Activated T-helper 17 cell treated with anti-CD3 and anti-CD28 coated beads, Interleukin-2, amount 50 U/mL, for 72 hours (primary cell): Measurements from ENCODE around the gene RAD51D. TPM values are rescaled to one million over a fixed set of nuclear protein-coding genes. Genes with fewer than 3 reads are reported as not detected.

ENCODE experiments used
- ATAC-seq: fragments of 150-1000 bp; cut with Tn5 transposase; replicated peaks from 2 replicates; pipeline ENCODE4 v1.10.0; 2021; ENCODE audit warnings: mild to moderate bottlenecking, moderate library complexity
- H3K27ac Mint-ChIP-seq: one replicate; pipeline ENCODE4 v1.8.0; 2022; ENCODE audit warnings: mixed read lengths
- H3K27me3 Mint-ChIP-seq: one replicate; pipeline ENCODE4 v1.8.0; 2022; ENCODE audit warnings: mixed read lengths
- H3K36me3 Mint-ChIP-seq: one replicate; pipeline ENCODE4 v1.8.0; 2022; ENCODE audit warnings: low read depth, mild to moderate bottlenecking, mixed read lengths
- H3K4me1 Mint-ChIP-seq: one replicate; pipeline ENCODE4 v1.8.0; 2022; ENCODE audit warnings: mixed read lengths
- H3K4me3 Mint-ChIP-seq: one replicate; pipeline ENCODE4 v1.8.0; 2022; ENCODE audit warnings: mild to moderate bottlenecking, mixed read lengths
- H3K9me3 Mint-ChIP-seq: one replicate; pipeline ENCODE4 v1.8.0; 2022; ENCODE audit warnings: mixed read lengths
- total RNA-seq, 2 donors: library from RNA; stranded (reverse); gene quantifications; one replicate each; pipeline ENCODE4 v1.2.3, GENCODE V29; 2022

Gene RAD51D
- total RNA-seq, 2 donors from 2014 or later: 23.9 to 36.6 TPM

DNA sequence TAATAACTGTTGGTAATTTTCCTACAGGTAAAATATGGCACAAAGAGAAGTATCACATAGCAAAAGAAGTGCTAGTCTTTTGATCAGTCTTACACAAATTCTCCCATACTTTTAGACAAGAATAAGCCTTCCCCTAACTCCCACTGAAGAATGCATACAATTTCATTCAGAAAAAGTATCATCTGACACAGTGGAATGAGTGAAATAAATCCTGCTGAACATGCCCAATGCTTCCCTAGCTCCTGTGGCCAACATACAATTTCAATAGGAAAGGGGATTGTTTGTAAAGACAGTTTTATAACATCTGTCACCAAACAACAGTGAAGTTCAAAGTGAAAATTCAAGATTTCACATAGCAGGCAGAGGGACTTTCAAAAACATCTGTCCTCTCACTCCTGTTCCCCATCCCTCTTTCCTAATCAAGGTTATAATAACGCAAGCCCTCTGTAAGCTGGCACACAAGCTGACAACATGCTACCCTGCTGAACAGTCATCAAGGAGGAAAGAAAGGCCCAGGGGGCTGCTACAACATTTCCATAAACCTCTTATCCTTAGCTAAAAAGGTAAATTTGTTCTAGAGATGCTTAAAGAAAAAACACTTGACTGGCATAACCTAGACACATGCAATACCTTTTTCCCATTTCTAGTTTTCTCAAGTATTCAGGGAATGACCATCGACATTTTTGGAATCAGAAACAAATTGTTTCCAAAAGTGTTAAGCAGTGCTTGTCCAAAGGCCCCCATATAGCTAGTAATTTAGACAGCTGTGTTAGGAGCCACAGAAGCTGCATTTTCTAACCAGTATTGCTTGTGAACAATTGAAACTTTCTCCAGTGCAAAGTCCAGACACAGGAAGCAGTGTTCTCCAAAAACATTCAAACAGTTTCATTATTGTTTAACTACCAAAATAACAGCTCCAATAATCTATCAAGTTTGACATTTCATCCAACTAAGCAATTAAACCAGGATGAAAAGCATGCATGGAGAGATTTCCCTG is 44.7 kb downstream of the RAD51D start:
- no peak for ATAC-seq
- Mint-ChIP-seq H3K4me1 (peaks cover 33% of the 10 kb centered on the region), H3K36me3 (peaks cover 37% of the 10 kb centered on the region), H3K9me3 (no peaks in the 10 kb centered on the region), H3K27me3 (no peaks in the 10 kb centered on the region), H3K27ac (peak overlapping the region; percentile 86), H3K4me3 (peak overlapping the region; percentile 75)

DNA sequence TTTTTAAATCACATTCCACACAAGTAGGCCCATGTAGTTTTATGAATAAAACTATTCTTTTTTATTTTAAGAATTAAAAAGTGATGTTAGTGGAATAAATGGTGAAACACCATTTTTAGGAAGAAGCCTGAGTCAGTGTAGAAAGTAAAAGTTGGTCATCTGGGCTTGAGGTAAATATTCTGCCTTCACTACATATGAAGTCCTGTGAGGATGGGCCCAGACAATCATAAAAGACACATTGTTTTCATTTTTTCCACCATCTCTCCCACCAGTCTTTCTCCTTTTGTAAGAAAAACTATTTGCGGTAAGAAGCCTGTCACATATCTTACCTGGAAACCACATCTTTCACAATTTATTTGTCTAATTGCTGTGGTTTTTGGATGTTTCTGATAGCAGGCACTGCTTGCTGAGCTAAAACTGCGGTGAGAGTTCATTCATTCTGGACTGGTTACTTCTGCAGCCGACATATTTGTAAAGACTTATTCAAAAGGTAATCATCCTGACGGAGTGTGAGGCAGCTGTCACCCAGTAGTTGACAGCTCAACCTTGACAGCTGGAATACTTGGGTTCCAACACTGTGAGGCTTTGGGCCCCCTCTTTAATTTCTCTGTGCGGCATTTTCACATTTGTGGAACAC is 45.6 kb downstream of the RAD51D start:
- Mint-ChIP-seq H3K36me3 (peaks cover 36% of the 10 kb centered on the region), H3K4me3 (peak overlapping the region; percentile 75), H3K27ac (peak overlapping the region; percentile 86), H3K4me1 (peaks cover 32% of the 10 kb centered on the region), H3K9me3 (no peaks in the 10 kb centered on the region), H3K27me3 (no peaks in the 10 kb centered on the region)
- peak; percentile 71 for ATAC-seq

DNA sequence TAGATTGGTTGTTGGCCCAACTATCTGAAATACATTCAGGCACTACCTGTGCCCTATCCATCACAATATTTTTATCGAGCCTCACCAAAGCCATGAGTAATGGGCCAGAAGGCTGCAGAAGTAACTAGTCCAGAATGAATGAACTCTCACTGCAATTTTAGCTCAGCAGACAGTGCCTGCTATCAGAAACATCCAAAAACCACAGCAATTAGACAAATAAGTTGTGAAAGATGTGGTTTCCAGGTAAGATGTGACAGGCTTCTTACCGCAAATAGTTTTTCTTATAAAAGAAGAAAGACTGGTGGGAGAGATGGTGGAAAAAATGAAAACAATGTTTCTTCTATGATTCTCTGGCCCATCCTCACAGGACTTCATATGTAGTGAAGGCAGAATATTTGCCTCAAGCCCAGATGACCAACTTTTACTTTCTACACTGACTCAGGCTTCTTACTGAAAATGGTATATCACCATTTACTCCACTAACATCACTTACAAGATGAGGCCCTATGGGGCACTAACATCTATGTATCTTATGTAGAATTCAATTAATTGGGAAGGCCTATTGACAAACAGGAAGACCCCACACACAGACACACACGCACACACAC is 46.4 kb downstream of the RAD51D start:
- peak overlapping the region; percentile 75 for H3K4me3 Mint-ChIP-seq

DNA sequence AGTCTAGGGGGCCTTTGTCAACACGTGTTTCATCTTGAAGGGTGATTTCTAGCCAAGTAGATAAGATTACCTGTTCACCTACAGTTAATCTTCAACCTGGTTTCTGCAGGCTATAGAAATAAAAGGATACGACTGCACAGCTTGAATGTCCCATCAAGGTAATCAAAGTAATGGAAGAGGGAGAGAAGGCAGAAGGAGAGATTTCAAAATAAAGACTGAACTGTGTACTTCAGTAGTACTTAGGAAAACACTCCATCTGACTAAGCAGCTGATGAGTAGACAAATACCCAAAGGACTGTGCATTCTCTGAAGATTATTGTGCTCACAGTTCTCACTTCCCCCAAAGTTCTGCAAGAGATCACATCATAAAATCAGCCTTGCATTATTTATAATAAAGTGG is 50.3 kb downstream of the RAD51D start:
- Mint-ChIP-seq H3K4me1 (peaks cover 44% of the 10 kb centered on the region), H3K27me3 (no peaks in the 10 kb centered on the region), H3K9me3 (no peaks in the 10 kb centered on the region), H3K27ac (no peak overlapping the region), H3K4me3 (peak overlapping the region; percentile 5), H3K36me3 (peaks cover 64% of the 10 kb centered on the region)
- ATAC-seq: no peak

More for the DNA sequence above, 46.4 kb downstream of the RAD51D start:
- Mint-ChIP-seq H3K36me3 (peaks cover 45% of the 10 kb centered on the region), H3K27me3 (no peaks in the 10 kb centered on the region), H3K4me1 (peaks cover 37% of the 10 kb centered on the region), H3K9me3 (no peaks in the 10 kb centered on the region), H3K27ac (peak overlapping the region; percentile 86)
- peak; percentile 78 for ATAC-seq

DNA sequence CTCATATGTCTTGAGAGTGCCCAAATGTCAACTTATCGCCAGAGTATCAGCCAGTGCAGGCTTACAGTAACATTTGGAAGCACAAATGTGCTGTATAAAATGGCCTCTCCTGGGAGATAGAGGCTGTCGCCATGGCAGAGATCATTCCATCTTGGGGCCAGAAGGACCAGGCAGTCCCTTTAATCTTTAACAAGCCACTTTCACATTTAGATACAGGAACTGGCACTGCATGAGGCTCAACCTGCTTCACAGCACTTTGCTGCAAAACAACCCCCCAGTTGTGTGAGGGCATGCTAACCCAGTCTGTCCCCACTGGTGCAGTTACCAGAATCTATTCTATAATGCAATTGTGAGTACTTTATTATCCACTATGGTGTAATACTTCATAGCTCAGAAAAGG is 51.4 kb downstream of the RAD51D start:
- no peak for ATAC-seq
- Mint-ChIP-seq H3K27ac (no peak overlapping the region), H3K9me3 (no peaks in the 10 kb centered on the region), H3K36me3 (peaks cover 60% of the 10 kb centered on the region), H3K27me3 (no peaks in the 10 kb centered on the region), H3K4me3 (peak overlapping the region; percentile 43), H3K4me1 (peaks cover 41% of the 10 kb centered on the region)

DNA sequence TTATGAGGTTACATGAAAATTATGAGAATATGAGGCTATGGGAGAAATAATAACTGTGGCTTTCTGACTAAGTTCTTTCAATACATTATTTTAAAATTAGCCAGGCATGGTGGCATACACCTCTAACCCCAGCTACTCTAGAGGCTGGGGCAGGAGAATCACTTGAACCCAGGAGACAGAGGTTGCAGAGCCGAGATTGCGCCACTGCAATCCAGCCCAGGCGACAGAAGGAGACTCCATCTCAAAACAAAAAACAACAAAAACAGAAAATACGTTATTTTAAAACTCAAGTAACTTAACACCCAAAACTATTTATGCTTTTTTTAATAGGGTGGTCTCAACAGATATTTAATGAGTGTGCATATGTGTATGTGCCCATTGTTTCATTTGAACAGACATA is 53.8 kb downstream of the RAD51D start:
- peaks cover 58% of the 10 kb centered on the region for H3K36me3 Mint-ChIP-seq
- no peaks in the 10 kb centered on the region for H3K9me3 Mint-ChIP-seq
- H3K4me3 Mint-ChIP-seq: peak overlapping the region; percentile 38

DNA sequence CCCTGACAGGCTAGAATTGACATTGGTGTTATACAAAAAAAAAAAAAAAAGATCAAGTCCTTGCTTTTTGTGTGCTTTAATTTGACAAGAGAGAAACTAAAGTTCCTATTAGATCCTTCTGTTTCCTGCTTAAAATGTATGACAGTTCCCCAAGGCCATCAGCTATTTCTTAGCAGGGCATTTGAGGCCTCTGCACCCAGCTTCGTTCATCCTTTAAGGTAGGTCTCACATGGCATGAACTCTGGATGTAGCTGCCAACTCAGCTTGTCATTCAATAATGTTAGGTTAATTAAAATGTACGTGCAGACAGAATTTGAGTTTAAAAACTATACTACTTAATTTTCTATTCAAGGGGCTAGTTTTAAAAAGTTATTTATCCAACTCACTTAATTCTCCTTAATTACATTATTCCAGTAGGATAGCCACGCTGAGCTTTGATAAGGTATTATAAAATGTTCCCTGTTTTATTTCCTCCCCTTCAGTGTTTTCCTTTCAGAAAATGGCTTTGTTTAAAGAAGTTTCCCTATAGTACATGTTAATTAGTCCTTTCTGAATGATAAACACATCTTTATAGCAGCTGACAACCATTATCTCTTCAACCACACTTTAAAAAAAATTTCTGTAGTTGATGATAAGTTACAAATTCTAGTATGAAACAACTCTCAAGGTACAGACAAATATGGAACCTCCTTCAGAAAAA is 55.0 kb downstream of the RAD51D start:
- Mint-ChIP-seq H3K27ac (peak overlapping the region; percentile 78), H3K9me3 (no peaks in the 10 kb centered on the region), H3K4me1 (peaks cover 48% of the 10 kb centered on the region), H3K27me3 (no peaks in the 10 kb centered on the region), H3K36me3 (peaks cover 61% of the 10 kb centered on the region), H3K4me3 (peak overlapping the region; percentile 57)
- no peak for ATAC-seq

More for the DNA sequence above, 53.8 kb downstream of the RAD51D start:
- no peak for ATAC-seq
- Mint-ChIP-seq H3K27me3 (no peaks in the 10 kb centered on the region), H3K27ac (no peak overlapping the region), H3K4me1 (peaks cover 45% of the 10 kb centered on the region)

DNA sequence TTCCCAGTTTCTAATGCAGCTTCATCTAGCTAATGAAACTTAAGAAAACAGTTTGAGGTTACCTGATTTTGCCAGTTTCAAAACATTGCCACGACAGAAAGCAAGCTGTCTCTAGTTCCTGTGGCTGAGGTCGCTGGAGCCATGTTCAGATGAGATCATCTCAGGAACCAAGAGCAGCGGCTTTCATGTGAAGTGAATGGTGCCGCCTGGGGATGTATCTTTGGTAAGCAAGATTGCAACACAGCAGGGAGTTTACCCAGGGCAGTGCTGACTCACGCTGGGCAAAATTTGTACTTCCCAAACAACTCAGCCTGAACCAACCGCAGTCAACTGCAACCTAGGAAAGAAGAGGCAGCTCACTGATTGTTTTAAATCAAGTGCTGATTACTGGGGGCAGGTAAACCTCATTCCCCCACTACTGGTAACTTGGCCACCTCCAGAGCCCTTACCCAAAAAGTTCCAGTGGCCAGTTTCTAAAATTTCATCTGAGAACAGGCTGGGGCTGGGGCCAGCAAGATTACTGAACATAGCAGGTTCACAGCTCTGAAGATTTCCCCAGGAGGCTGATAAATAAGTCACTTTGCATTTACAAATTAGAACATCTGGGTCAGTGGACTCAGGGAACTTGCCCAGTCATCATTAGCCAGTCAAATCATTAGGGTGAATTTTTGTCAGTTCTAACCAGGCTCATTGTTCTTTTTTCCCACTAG is 56.0 kb downstream of the RAD51D start, which contains the start of gene RFFL:
Gene RFFL, minus strand, starts transcription at position 194 of the 710 bp plus-strand sequence. CDS start 37,154 bp downstream, outside the sequence.
- Mint-ChIP-seq H3K4me3 (peak within 1 kb of the TSS; percentile 57), H3K36me3 (peaks cover 61% of the 10 kb centered on the region), H3K27me3 (no peaks in the 10 kb centered on the region), H3K4me1 (peaks cover 40% of the 10 kb centered on the region), H3K27ac (peak within 1 kb of the TSS; percentile 78), H3K9me3 (no peaks in the 10 kb centered on the region)
- peak; percentile 98 for ATAC-seq

DNA sequence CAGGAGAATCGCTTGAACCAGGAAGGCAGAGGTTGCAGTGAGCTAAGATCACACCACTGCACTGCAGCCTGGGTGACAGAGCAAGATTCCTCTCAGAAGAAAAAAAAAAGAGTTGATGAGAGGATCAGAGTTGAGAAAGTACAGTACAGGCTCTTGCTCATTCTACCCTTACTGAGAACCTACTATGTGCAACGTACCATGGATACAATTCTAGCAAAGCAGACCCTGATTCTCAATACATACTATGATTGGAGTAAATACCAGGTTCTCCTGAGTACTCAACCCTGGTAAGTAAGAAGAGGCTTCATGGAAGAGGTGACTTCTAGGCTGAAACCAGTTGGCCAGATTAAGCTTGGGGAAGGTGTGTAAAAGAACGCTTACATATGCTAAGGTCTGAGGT is 57.4 kb downstream of the RAD51D start:
- H3K36me3 Mint-ChIP-seq: peaks cover 64% of the 10 kb centered on the region
- H3K27ac Mint-ChIP-seq: peak overlapping the region; percentile 78
- peaks cover 43% of the 10 kb centered on the region for H3K4me1 Mint-ChIP-seq
- no peaks in the 10 kb centered on the region for H3K9me3 Mint-ChIP-seq
- no peak for ATAC-seq
- H3K4me3 Mint-ChIP-seq: peak overlapping the region; percentile 57
- H3K27me3 Mint-ChIP-seq: no peaks in the 10 kb centered on the region

DNA sequence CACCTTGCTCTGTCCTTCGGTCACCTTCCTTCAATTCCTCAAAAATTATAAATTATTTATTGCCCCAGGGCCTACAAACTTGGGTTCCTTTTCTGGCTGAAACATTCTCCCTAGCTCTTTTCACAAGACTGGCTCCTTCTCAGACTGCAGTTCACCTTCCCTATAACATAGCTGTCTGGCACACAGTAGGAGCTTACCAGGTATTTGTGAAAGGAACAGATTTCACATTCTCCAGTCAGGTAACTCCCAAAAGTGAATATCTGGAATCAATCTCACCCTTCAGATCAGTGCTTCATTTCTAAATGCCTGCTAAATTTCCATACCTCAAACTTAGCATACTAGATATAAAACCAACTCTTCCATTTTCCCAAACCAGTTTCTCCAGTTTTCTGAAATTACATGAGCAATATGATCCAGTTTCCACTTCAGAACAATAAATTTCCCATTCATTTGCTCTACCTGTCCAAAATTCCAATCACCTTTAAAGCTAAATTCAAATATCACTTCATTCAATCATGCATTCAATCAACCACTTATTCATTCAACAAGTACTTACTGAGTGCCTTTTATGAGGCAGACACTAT is 62.2 kb downstream of the RAD51D start:
- peaks cover 43% of the 10 kb centered on the region for H3K4me1 Mint-ChIP-seq
- peak overlapping the region; percentile 53 for H3K27ac Mint-ChIP-seq
- no peak overlapping the region for H3K4me3 Mint-ChIP-seq
- ATAC-seq: no peak
- peaks cover 47% of the 10 kb centered on the region for H3K36me3 Mint-ChIP-seq
- H3K9me3 Mint-ChIP-seq: peaks cover 3% of the 10 kb centered on the region
- H3K27me3 Mint-ChIP-seq: no peaks in the 10 kb centered on the region

DNA sequence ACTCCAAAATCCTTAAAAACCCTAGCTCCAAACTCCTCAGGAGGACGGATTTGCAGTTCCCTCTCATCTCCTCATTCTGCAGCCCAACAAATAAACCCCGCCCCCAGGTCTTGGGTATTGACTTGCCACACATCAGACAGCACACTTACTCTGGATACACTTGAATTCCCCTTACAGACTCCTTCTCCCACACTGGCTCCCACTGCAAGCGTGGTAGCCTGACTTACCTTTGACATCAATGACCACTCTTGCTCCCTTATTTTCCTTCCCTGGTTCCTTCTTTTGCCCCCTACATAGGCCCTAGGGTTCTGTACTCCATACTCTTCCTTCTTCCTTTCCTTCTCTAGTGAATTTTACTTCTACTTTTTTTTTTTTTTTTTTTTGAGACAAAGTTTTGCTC is 63.6 kb downstream of the RAD51D start:
- Mint-ChIP-seq H3K27me3 (no peaks in the 10 kb centered on the region), H3K9me3 (peaks cover 3% of the 10 kb centered on the region), H3K36me3 (peaks cover 36% of the 10 kb centered on the region), H3K4me3 (no peak overlapping the region), H3K27ac (peak overlapping the region; percentile 67), H3K4me1 (peaks cover 52% of the 10 kb centered on the region)
- no peak for ATAC-seq

DNA sequence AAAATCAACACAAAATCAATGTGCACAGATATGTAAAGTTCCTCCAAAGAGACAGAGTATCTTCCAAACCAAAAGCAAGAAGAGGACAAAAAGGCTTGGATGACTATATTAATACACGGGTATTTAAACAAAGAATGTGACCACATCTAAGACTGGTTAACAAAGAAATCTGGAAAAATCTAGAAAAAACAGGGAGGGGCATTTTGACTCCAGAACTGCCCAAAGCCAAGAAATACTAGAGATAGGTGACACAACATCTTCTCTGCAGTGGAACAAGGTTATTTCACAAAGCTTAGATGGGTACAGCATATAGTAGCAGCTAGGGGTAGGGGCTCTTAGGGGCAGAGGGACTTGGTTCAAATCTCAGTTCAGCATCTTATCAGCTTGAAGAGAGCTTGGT is 66.5 kb downstream of the RAD51D start:
- H3K4me3 Mint-ChIP-seq: peak overlapping the region; percentile 65
- H3K4me1 Mint-ChIP-seq: peaks cover 60% of the 10 kb centered on the region
- peak overlapping the region; percentile 83 for H3K27ac Mint-ChIP-seq

DNA sequence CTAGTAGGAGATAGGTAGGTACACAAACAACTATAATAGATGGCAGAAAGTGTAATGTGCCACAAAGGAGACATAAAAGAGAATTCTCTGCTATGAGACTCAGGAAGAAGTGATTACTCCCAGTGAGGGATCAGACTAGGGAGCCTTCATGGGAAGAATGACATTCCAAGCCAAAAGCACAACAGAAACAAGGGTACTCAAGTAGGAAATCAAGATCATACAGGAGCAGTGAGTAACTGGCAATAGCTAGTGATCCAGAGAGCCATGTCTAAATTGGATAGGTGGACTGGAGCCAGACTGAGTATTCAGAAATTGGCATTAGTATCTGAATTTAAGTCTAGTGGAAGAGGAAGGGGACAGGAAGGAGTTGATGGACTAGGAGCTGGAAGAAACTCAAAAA is 66.9 kb downstream of the RAD51D start:
- Mint-ChIP-seq H3K27me3 (no peaks in the 10 kb centered on the region), H3K36me3 (peaks cover 20% of the 10 kb centered on the region), H3K27ac (peak overlapping the region; percentile 83), H3K4me3 (peak overlapping the region; percentile 65), H3K9me3 (peaks cover 3% of the 10 kb centered on the region), H3K4me1 (peaks cover 56% of the 10 kb centered on the region)
- no peak for ATAC-seq

More for the DNA sequence above, 66.5 kb downstream of the RAD51D start:
- peaks cover 3% of the 10 kb centered on the region for H3K9me3 Mint-ChIP-seq
- H3K36me3 Mint-ChIP-seq: peaks cover 22% of the 10 kb centered on the region
- no peak for ATAC-seq
- no peaks in the 10 kb centered on the region for H3K27me3 Mint-ChIP-seq
